NOMO-1 treated with DMSO at 0.1 percent for 48 hours (cell line): ENCODE results near the gene CAMK4.

ENCODE experiments used
- DNase-seq: peaks from one replicate; lab custom pipeline; 2025; ENCODE audit not compliant: unreplicated experiment; lab: John Stamatoyannopoulos, UW

The CAMK4 gene

GRCh38 chr5:111229221-111229835 lies 5.1 kb downstream of the CAMK4 start:
- DNase-seq = no peak

GRCh38 chr5:111229871-111230810 lies 6.0 kb downstream of the CAMK4 start:
- no peak for DNase-seq

GRCh38 chr5:111231119-111231518 lies 6.9 kb downstream of the CAMK4 start:
- DNase-seq = peak; percentile 61

- DNase-seq = no peak
Measured at GRCh38 chr5:111232311-111233051, 8.3 kb downstream of the CAMK4 start.

- no peak for DNase-seq
Measured at GRCh38 chr5:111233052-111233374, 8.8 kb downstream of the CAMK4 start.

GRCh38 chr5:111234125-111234524 lies 9.9 kb downstream of the CAMK4 start:
- no peak for DNase-seq

GRCh38 chr5:111235635-111236034 lies 11.5 kb downstream of the CAMK4 start:
- no peak for DNase-seq

- no peak for DNase-seq
Measured at GRCh38 chr5:111236348-111236747, 12.2 kb downstream of the CAMK4 start.

GRCh38 chr5:111236995-111237394 lies 12.8 kb downstream of the CAMK4 start:
- no peak for DNase-seq

- DNase-seq = no peak
Measured at GRCh38 chr5:111237470-111237869, 13.3 kb downstream of the CAMK4 start.

- no peak for DNase-seq
Measured at GRCh38 chr5:111238431-111239225, 14.4 kb downstream of the CAMK4 start.

GRCh38 chr5:111241696-111242095 lies 17.5 kb downstream of the CAMK4 start:
- DNase-seq = no peak

- DNase-seq = no peak
Measured at GRCh38 chr5:111242606-111243005, 18.4 kb downstream of the CAMK4 start.

- no peak for DNase-seq
Measured at GRCh38 chr5:111243318-111243717, 19.1 kb downstream of the CAMK4 start.

- DNase-seq = no peak
Measured at GRCh38 chr5:111245654-111246053, 21.5 kb downstream of the CAMK4 start.

GRCh38 chr5:111246459-111246858 lies 22.3 kb downstream of the CAMK4 start:
- no peak for DNase-seq

- DNase-seq = no peak
Measured at GRCh38 chr5:111248571-111248970, 24.4 kb downstream of the CAMK4 start.

GRCh38 chr5:111251921-111252320 lies 27.7 kb downstream of the CAMK4 start:
- DNase-seq = no peak

- no peak for DNase-seq
Measured at GRCh38 chr5:111252799-111253545, 28.8 kb downstream of the CAMK4 start.

GRCh38 chr5:111254613-111255012 lies 30.4 kb downstream of the CAMK4 start:
- DNase-seq = no peak
